Breast epithelium (tissue), 4 donors: ENCODE measurements around the gene SRP68. TPM values are rescaled to one million over a fixed set of nuclear protein-coding genes. Genes with fewer than 3 reads are reported as not detected.
"Not testable (repeated sequence)": the region's sequence is repeated elsewhere in the genome, so short reads cannot be mapped to it uniquely, and the experiment has no call there.

Experiments used
- DNase-seq, 2 donors: peaks; one replicate each; pipeline ENCODE4 v3.0.0-alpha.2; 2019; ENCODE audit warnings: low spot score in 2 of 2
- H3K27ac ChIP-seq, 2 donors: fragments of 200-600 bp; sonication (generic) in 1 of 2; one replicate each; pipeline ENCODE4 v1.5.1; 2016 to 2019; ENCODE audit warnings: mild to moderate bottlenecking in 1 of 2
- H3K27me3 ChIP-seq, 2 donors: fragments of 200-600 bp; sonication (generic) in 1 of 2; one replicate each; pipeline versions ENCODE4 v1.5.1 to v1.6.0; 2017 to 2019; ENCODE audit warnings: control low read depth in 1 of 2, mild to moderate bottlenecking in 1 of 2
- H3K36me3 ChIP-seq: fragments of 200-600 bp; one replicate; pipeline ENCODE4 v1.5.1; 2019
- H3K4me1 ChIP-seq, 2 donors: fragments of 200-600 bp; sonication (generic); one replicate each; pipeline ENCODE4 v1.5.1; 2016 to 2019; ENCODE audit warnings: control low read depth in 1 of 2
- H3K4me3 ChIP-seq, 3 donors: fragments of 200-600 bp; sonication (generic); 1 replicate in 2 of 3; 2 replicates in 1 of 3; pipeline ENCODE4 v1.5.1; 2016 to 2019; ENCODE audit warnings: mild to moderate bottlenecking in 3 of 3, moderate library complexity in 2 of 3
- H3K9me3 ChIP-seq, 2 donors: fragments of 200-600 bp; sonication (generic) in 1 of 2; one replicate each; pipeline ENCODE4 v1.5.1; 2016 to 2019; ENCODE audit warnings: control low read depth in 1 of 2
- POLR2A ChIP-seq: fragments of 450-650 bp; IDR thresholded peaks from one replicate; pipeline ENCODE4 v1.6.1; 2016; ENCODE audit warnings: antibody characterized with exemption, mild to moderate bottlenecking, moderate library complexity
- POLR2AphosphoS5 ChIP-seq, 3 donors: sonication (generic); formaldehyde crosslinking; IDR thresholded peaks; one replicate each; pipeline ENCODE4 v1.6.1; 2017; ENCODE audit warnings: antibody characterized with exemption in 3 of 3
- intact Hi-C: fragments of 100-400 bp; cut with DNase I; formaldehyde crosslinking; loops from one replicate; pipeline ENCODE4 v1.15.1; 2023; ENCODE audit warnings: low total_unique reads
- total RNA-seq, 3 donors: library from RNA; depleted of rRNA; stranded (reverse); fragments of >200 nt; gene quantifications; one replicate each; pipeline ENCODE4 v1.1.0, GENCODE V29; 2016
- TF ChIP-seq, protein P1 (sequence below), 3 donors: fragments of 450-650 bp; IDR thresholded peaks; one replicate each; pipeline ENCODE4 v1.5.1; 2016 to 2017; ENCODE audit warnings: antibody characterized with exemption in 3 of 3, mild to moderate bottlenecking in 3 of 3, moderate library complexity in 3 of 3

SRP68 gene
- total RNA-seq, 3 donors from 2014 or later = 41.3 to 49.6 (median 48.3) TPM

GRCh38 chr17:76078860-76079534 is 6.7 kb upstream of the SRP68 start, which contains the start of gene ZACN:
ZACN (plus strand) TSS chr17:76079182; CDS start chr17:76079265, 83 bp downstream.
- TF ChIP-seq POLR2A (no peak), POLR2AphosphoS5 (IDR thresholded peaks at IDR 0.05) (no peak)
- intact Hi-C loops = no loop called here
- DNase-seq = no peak
- Histone ChIP-seq H3K4me3 (no peak within 1 kb of the TSS), H3K27ac (no peak within 1 kb of the TSS), H3K27me3 (peaks cover 26 to 54% of the 10 kb centered on the region in 2 donors), H3K9me3 (no peaks in the 10 kb centered on the region), H3K36me3 (no peaks in the 10 kb centered on the region), H3K4me1 (peaks cover 14 to 22% of the 10 kb centered on the region in 2 donors)

- peaks cover 26 to 60% of the 10 kb centered on the region in 2 donors for H3K27me3 ChIP-seq
- H3K27ac ChIP-seq, H3K4me3 ChIP-seq, intact Hi-C loops, H3K9me3 ChIP-seq, DNase-seq, H3K36me3 ChIP-seq: not testable (repeated sequence)
- H3K4me1 ChIP-seq = peaks cover 14 to 22% of the 10 kb centered on the region in 2 donors
Measured at GRCh38 chr17:76078370-76078769, 6.1 kb upstream of the SRP68 start.

- DNase-seq = no peak
- H3K4me3 ChIP-seq = no peak overlapping the region
- peaks cover 14 to 22% of the 10 kb centered on the region in 2 donors for H3K4me1 ChIP-seq
- H3K27ac ChIP-seq = no peak overlapping the region
- peaks cover 26 to 60% of the 10 kb centered on the region in 2 donors for H3K27me3 ChIP-seq
- intact Hi-C loops = no loop called here
- TF ChIP-seq, protein P1, sequence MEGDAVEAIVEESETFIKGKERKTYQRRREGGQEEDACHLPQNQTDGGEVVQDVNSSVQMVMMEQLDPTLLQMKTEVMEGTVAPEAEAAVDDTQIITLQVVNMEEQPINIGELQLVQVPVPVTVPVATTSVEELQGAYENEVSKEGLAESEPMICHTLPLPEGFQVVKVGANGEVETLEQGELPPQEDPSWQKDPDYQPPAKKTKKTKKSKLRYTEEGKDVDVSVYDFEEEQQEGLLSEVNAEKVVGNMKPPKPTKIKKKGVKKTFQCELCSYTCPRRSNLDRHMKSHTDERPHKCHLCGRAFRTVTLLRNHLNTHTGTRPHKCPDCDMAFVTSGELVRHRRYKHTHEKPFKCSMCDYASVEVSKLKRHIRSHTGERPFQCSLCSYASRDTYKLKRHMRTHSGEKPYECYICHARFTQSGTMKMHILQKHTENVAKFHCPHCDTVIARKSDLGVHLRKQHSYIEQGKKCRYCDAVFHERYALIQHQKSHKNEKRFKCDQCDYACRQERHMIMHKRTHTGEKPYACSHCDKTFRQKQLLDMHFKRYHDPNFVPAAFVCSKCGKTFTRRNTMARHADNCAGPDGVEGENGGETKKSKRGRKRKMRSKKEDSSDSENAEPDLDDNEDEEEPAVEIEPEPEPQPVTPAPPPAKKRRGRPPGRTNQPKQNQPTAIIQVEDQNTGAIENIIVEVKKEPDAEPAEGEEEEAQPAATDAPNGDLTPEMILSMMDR (IDR thresholded peaks at IDR 0.05) = no peak
- TF ChIP-seq POLR2AphosphoS5 (IDR thresholded peaks at IDR 0.05) (no peak), POLR2A (no peak)
- H3K36me3 ChIP-seq = no peaks in the 10 kb centered on the region
- no peaks in the 10 kb centered on the region for H3K9me3 ChIP-seq
Measured at GRCh38 chr17:76077584-76078110, 5.3 kb upstream of the SRP68 start.

- intact Hi-C loops = no loop called here
- Histone ChIP-seq H3K9me3 (no peaks in the 10 kb centered on the region), H3K36me3 (no peaks in the 10 kb centered on the region), H3K4me1 (peaks cover 14 to 22% of the 10 kb centered on the region in 2 donors), H3K4me3 (peak overlapping the region in 1 of 3 donors; percentile 58), H3K27me3 (peaks cover 26 to 60% of the 10 kb centered on the region in 2 donors), H3K27ac (no peak overlapping the region)
- TF ChIP-seq POLR2AphosphoS5 (IDR thresholded peaks at IDR 0.05) = no peak
- no peak for TF ChIP-seq POLR2A
- TF ChIP-seq, protein P1 (IDR thresholded peaks at IDR 0.05) = no peak
- no peak for DNase-seq
Measured at GRCh38 chr17:76076765-76077583, 4.7 kb upstream of the SRP68 start.

DNA sequence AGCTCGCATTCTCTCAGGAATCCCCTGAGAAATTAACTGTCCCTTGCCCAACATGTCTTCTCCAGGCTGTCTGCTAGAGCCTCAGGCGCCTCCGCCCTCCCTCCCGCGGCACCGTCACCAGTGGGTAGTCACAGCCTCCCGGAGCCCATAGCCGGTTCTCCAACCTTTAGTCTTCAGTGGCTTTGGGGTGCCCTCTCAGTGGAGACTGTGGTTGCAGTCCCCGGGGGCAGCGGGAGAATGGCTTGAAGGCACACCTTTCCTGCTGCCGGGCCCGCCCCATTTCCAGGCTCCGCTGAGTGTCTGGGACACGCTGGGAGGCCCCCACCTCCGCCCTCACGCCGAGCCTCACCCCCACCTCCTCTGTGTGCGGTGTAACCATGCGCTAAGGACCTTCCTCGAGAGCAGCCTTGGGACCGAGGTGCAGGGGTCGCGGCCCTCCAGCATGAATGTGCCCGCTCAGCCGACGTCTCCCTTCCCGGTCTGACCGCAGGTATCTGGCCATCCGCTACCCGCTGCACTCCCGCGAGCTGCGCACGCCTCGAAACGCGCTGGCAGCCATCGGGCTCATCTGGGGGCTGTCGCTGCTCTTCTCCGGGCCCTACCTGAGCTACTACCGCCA is 3.9 kb upstream of the SRP68 start:
- Histone ChIP-seq H3K9me3 (no peaks in the 10 kb centered on the region), H3K36me3 (no peaks in the 10 kb centered on the region), H3K4me1 (peaks cover 14 to 27% of the 10 kb centered on the region in 2 donors), H3K4me3 (peak overlapping the region in 1 of 3 donors; percentile 58), H3K27ac (no peak overlapping the region), H3K27me3 (peaks cover 26 to 60% of the 10 kb centered on the region in 2 donors)
- intact Hi-C loops = no loop called here
- TF ChIP-seq, protein P1 (IDR thresholded peaks at IDR 0.05) = no peak
- TF ChIP-seq POLR2A (no peak), POLR2AphosphoS5 (IDR thresholded peaks at IDR 0.05) (no peak)
- DNase-seq = no peak
